Measurements from ENCODE around the gene GPR137B.
A peak's percentile ranks its signal among the peaks of the same experiment; 100 is the strongest.

GPR137B gene, protein sequence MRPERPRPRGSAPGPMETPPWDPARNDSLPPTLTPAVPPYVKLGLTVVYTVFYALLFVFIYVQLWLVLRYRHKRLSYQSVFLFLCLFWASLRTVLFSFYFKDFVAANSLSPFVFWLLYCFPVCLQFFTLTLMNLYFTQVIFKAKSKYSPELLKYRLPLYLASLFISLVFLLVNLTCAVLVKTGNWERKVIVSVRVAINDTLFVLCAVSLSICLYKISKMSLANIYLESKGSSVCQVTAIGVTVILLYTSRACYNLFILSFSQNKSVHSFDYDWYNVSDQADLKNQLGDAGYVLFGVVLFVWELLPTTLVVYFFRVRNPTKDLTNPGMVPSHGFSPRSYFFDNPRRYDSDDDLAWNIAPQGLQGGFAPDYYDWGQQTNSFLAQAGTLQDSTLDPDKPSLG

DNA sequence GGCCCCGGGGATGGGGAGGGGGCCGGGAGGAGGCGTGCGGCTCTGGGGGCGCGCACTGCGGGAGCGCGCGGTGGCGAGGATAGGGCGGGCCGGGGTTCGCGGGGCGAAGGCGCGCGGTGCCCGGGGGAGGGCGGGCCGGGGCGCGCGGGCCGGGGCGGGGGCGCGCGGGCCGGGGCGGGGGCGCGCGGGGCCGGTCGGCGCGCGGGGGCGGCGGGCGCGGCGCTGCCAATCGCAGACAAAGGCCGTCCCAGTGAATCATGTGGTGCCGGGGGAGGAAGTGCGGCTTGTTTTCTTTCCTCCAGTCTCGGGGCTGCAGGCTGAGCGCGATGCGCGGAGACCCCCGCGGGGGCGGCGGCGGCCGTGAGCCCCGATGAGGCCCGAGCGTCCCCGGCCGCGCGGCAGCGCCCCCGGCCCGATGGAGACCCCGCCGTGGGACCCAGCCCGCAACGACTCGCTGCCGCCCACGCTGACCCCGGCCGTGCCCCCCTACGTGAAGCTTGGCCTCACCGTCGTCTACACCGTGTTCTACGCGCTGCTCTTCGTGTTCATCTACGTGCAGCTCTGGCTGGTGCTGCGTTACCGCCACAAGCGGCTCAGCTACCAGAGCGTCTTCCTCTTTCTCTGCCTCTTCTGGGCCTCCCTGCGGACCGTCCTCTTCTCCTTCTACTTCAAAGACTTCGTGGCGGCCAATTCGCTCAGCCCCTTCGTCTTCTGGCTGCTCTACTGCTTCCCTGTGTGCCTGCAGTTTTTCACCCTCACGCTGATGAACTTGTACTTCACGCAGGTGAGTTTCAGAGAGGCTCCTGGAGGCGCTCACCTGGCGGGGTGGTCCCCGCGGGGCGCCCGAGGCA, at the start of gene GPR137B:
TSS of gene GPR137B (plus strand) at position 287 of the 851 bp plus-strand sequence. CDS start at position 371, 84 bp downstream.
- DNase-seq: peak; percentile 54

DNA sequence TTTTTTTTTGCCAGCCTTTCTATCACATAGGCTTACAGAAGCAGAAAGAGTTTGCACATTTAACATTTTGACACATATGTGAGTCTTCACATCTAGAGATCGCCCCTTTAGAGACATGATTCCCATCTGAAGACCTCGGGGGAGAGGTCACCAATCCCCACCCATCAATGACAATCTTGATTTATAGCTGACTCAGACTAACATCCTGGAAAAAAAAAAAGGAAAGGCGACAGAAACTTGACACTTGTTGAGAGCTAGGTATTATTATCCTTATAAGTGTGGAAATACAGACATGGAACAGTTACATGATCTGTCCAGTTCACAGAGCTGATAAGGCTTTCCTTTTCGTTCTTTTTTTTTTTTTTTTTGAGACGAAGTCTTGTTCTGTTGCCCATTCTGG, 49.4 kb upstream of the GPR137B start:
- no peak for DNase-seq

DNA sequence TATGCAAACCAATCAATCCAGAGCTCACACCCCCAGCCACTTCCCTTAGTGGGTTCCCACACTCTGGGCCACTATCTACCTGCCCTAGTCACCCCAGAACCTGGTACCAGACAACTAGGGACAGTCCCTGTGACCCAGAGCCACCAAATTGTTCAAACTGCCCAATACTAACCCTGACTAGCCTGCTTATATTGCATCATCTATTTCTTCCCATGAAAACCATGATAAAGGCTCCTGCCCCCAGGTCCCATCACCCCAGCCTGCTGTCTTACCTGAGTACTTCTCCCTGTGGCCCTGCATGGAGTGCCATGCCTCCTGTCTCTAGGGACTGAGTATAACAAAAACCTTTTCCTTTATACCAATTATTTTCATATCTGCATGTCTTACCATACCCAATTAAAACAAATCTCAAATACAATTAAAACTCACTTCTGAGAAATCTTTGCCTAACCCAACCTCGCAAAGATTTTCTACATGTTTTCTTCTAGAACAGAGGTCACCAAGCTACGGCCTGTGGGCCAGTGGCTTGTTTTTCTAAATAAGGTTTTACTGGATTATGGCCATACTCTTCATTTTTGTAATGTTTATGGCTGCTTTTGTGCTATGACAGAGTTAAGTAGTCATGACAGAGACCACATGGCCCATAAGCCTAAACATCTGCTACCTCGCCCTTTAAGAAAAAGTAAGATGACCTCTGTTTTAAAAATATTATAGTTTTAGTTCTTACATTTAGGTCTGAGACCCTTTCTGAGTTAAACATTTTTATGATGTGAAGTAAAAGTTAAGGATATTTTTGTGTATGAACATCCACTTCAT, 46.4 kb upstream of the GPR137B start:
- DNase-seq: no peak

DNA sequence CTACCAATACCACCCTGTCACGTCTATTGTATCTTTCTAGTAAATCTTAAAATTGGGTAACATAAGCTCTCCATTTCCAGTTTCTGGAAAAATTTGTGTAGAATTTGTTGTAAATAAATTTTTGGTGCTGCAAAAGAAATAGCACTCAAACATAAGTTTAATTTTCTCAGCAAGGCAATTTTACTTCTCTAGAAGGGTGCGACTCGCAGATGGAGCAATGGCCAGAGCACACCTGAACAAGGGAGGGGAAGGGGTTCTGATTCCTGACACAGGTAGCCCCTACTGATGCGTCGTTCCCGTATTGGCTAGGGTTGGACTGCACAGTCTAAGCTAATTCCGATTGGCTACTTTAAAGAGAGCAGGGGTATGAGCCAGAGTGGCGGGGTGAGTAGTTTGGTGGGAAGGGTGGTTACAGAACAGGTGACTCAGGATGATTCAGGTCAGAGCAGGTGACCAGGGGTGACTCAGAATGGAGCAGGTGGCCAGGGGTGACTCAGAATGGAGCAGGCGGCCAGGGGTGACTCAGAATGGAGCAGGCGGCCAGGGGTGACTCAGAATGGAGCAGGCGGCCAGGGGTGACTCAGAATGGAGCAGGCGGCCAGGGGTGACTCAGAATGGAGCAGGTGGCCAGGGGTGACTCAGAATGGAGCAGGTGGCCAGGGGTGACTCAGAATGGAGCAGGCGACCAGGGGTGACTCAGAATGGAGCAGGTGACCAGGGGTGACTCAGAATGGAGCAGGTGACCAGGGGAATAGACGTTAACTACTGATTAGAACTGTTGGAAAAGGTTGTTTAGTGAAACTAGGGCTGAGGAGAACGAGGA, 45.5 kb upstream of the GPR137B start:
- DNase-seq: peak; percentile 90

DNA sequence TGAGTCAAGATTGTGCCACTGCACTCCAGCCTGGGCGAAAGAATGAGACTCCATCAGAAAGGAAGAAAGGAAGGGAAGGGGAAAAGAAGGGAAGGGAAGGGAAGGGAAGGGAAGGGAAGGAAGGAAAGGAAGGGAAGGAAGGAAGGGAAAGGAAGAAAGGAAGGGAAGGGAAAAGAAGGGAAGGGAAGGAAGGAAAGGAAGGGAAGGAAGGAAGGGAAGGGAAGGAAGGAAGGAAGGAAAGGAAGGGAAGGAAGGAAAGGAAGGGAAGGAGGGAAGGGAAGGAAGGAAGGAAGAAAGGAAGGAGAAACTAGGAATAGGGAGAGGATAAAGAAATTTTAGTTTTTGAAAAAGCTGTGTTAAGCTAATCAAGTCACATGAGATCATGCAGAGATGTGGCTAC, 44.1 kb upstream of the GPR137B start:
- DNase-seq: no peak

DNA sequence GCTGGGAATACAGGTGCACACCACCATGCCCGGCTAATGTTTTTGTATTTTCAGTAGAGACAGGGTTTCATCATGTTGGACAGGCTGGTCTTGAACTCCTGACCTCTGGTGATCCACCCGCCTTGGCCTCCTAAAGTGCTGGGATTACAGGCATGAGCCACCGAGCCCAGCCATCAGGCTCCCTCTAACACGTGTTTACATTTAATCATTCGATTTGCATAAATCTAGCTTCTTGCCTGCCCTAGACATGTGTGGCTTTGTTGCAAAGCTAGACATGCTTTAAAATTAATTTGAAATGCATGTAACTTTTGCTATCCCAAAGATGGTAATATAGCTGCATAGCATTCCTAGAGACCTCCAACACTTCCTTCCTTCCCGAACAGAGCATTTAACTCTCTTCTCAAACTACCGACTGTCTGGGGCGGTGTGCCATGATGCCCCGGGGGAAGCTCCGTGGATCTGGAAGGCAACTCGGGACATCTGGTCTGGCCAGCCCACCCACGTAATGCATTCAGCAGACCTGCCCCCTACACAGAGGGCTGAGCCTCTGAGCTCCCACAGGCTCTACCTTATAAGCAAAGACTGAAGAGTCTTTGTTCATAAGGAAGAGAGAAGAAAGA, 42.9 kb upstream of the GPR137B start:
- no peak for DNase-seq

DNA sequence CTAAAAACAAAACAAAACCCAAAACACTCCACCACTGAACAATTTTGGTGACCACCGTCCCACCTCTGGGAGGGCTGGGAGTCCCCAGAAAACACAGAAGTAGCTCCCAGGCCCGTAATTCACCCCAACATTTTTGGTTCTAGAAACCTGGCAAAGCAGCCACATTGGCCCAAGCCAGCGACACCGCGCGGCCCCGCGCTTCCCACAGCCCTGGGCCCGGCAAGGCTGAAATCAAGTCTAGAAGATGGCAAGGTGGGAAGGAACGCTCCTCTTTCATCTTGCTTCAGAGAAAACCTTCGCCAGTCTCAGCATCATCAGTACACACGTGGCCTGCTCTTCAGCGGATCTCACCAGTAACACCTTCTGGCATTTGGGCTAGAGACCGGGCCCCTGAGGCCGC, 41.5 kb upstream of the GPR137B start:
- DNase-seq: no peak

DNA sequence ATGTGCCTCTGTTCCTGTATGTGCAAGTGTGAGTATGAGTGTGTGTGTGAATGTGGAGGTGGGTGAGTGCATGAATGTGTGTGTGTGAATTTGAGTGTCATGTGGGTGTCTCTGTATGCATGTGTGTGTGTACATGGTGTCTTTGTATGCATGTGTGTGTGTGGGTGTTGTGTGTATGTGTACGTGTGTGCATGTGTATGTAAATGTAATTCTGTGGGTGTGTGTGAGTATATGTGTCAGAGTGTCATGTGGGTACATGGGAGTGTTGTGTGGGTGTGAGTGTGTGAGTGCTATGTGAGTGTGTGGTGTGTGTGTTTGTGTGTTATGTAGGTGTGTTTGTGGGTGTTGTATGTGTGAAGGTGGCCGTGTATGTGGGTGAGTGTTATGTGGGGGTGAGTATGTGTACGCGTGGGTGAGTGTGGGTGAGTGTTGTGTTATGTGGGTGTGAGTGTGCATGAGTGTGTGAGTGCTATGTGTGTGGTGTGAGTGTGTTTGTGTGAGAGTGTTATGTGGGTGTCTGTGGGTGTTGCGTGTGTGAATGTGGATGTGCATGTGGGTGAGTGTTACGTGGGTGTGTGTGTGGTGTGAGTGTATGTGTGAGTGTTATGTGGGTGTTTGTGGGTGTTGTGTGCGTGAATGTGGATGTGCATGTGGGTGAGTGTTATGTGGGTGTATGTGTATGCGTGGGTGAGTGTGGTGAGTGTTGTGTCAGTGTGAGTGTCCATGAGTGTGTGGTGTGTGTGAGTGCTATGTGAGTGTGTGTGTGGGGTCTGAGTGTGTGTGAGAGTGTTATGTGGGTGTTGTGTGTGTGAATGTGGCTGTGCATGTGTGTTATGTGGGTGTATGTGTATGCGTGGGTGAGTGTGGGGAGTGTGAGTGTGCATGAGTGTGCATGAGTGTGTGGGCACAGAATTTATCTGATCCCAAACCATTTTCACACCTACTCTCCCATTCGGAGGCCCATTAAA, 40.8 kb upstream of the GPR137B start:
- DNase-seq: no peak

DNA sequence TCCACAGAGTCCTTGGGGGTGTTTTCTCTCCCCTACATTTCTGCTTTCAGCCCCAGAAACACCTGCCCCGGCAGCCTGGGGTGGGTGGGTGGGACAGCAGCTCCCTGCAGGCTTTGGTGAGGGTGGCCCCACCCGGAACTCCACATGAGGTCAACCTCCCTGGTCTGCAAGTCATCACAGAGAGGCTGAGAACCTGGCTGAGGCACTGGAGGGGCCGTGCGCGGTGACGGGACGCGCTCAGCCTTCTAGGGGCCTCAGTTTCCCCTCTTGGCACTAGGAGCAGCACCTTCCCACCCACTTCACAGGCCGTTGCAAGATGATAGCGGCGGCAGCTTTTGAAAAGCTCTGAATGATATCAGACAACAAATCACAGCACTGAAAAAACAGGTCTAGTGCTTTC, 39.7 kb upstream of the GPR137B start:
- DNase-seq: no peak

DNA sequence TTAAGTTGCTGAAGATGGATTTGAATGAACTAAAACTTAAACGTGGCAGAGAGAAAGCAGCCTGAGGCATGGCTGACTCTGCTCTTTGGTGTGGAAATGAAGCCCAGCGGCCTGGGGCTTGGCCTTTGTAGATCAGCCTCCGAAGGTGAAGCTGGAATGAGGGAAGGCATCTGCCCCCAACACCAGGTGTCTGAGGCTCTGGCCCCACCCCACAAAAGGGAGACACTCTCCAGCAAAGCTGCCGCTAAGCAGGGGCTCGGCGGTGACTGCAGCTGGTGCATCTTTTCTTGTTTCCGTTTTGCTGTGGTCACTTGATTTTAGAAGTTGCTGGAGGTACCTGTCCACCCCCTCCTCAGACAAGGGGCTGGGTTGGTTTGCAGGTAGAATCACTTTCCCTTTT, 39.3 kb upstream of the GPR137B start:
- no peak for DNase-seq

DNA sequence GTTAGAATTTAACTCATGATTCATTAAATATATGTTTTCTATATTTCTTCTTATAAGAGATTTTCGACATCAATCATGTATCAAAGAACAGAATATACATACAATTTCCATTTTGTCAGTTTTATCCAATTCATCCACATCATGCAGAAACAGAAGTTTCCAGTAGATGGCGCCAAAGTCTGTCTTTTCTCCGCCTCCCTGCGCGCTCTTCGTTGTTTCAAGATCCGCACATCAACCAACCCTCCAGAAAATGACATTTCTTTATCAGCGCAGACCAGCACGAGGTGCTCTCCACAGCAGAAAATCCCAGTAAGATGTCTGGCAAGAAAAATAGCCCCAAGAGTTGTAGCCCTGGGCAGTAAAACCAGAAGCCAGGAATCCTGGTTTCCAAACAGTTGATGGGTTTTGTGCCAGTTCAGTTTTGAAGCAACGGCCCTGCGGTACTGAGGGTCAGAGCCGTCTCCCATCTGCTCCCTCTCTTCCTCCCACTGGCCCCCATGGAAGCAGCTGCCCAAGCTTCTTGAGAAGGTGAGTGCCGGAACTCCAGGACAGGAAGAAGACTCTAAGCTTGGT, 38.6 kb upstream of the GPR137B start:
- peak; percentile 73 for DNase-seq

DNA sequence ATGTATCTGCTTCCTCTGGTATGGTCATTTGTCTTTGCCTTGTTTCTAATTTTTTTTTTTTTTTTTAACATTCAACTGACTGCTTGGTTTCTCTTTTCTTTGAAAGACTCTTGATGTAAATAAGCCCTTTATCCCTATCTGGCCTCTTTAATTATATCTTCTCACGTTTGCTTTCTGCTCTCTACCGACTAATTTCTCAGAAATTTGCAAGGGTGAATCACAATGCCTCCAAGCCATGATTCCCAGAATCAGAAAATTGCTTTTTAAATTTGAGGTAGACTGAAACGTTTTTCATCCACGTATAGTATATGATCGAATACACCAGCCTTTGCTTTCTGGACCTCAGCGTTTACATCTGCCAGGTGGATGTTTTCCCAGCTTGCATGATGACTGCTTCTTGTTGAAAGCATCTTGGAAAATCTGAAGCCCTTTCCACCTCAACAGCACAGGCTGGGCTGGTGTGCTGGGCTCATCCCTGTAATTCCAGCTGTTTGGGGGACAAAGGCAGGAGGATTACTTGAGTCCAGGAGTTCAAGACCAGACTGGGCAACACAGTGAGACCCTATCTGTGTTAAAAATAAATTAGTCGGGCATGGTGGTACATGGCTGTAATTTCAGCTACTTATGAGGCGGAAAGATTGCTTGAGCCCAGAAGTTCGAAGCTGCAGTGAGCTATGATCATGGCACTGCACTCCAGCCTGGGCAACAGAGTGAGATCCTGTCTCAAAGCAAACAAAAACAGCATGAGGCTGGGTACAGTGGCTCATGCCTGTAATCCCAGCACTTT, 35.0 kb upstream of the GPR137B start:
- no peak for DNase-seq

DNA sequence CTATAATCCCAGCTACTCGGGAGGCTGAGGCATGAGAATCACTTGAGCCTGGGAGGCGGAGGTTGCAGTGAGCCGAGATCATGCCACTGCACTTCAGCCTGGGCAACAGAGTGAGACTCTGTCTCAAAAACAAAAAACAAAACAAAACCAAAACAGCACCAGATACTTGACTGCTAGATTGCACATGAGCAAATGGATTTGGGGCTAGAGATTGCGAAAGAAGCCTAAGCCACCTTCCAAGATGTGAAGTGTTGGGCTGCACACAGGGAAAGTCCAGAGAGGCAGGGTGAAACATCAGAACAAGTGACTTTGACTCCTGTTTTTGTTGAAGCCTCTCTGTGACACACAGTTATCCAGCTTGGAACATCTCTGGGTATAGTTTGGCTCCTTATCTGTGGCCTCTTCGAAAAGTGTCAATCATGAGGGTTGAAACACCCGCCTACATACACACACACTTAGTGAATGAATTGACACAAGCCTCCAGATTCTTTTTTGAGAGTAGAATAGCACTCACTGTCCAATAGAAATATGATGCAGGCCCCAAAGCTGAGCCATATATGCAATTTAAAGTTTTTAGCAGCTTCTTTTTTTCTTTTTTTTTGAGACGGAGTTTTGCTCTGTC, 34.2 kb upstream of the GPR137B start:
- DNase-seq: no peak

DNA sequence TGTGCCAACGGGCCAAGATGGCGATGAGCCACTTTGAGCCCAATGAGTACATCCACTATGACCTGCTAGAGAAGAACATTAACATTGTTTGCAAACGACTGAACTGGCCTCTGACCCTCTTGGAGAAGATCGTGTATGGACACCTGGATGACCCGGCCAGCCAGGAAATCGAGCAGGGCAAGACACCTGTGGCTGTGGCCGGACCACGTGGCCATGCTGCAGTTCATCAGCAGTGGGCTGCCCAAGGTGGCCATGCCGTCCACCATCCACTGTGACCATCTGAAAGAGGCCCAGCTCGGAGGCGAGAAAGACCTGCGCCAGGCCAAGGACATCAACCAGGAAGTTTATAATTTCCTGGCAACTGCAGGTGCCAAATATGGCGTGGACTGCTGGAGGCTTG, 32.2 kb upstream of the GPR137B start:
- DNase-seq: no peak

DNA sequence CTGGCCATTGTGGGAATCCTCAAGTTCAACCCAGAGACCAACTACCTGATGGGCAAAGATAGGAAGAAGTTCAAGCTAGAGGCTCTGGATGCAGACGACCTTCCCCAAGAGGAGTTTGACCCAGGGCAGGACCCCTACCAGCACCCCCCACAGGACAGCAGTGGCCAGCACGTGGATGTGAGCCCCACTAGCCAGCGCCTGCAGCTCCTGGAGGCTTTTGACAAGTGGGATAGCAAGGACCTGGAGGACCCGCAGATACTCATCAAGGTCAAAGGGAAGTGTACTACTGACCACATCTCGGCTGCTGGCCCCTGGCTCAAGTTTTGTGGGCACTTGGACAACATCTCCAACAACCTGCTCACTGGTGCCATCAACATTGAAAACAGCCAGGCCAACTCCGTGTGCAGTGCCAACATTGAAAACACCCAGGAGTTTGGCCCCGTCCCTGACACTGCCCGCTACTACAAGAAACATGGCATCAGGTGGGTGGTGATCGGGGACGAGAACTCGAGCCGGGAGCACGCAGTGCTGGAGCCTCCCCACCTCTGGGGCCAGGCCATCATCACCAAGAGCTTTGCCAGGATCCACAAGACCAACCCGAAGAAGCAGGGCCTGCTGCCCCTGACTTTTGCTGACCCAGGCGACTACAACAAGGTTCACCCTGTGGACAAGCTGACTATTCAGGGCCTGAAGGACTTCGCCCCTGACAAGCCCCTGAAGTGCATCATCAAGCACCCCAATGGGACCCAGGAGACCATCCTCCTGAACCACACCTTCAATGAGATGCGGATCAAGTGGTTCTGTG, 30.6 kb upstream of the GPR137B start:
- no peak for DNase-seq

DNA sequence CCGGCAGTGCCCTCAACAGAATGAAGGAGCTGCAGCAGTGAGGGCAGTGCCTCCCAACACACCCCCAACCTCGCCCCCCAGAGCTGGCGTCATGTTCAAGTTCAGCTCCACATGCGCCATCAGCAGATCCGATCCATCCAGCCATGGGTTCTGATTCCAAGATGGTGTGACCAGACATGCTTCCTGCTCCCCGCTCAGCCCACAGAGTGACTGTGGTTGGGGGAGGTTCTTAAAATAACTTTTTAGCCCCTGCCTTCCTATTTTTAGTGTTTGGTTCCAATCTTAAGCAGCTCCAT, 30.1 kb upstream of the GPR137B start:
- no peak for DNase-seq

DNA sequence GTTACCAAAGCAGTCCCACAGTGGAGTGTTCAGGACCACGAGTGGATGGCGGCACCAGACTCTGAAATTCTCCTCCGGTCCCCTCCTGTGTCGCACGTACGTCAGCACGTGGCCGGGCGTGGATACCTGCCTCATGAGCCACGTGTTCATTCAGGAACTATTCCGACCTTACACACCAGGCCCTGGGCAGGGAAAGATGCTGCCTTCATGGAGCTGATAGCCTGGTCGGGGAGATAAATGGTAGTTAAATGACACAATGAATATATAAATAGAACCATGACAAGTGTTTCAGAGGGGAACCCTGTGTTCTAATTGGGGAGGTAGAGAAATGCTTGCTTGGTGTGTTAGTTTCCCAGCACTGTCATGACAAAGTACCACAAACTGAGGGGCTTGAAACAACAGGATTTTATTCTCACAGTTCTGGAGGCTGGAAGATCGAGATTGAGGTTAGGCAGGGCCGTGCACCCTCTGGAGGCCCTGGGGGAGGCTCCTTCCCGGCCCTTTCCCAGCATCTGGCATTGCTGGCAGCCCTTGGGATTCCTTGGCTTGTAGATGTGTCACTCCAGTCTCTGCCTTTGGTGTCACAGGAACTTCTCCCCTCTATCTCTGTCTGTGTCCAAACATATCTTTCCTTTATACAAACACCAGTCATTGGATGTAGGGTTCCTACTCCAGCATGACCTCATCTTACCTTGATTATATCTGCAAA, 28.9 kb upstream of the GPR137B start:
- DNase-seq: no peak

Measured in activated CD4-positive, alpha-beta T cell treated with anti-CD3 and anti-CD28 coated beads, Interleukin-2, Interleukin-6, amounts not matched to agents 100 ng/mL and 50 ng/mL, durations not matched to agents 16 hours and 8 hours (primary cell).